Tibial nerve (tissue), 4 donors: ENCODE results near the gene WIZ. TPM values are rescaled to one million over a fixed set of nuclear protein-coding genes. Genes with fewer than 3 reads are reported as not detected.

Experiments
- DNase-seq, 2 donors: peaks; one replicate each; pipeline ENCODE4 v3.0.0-alpha.2; 2019; ENCODE audit warnings: low spot score in 2 of 2
- H3K27ac ChIP-seq, 4 donors: fragments of 200-600 bp; sonication (generic) in 3 of 4; one replicate each; pipeline ENCODE4 v1.5.1; 2017 to 2019; ENCODE audit warnings: mild to moderate bottlenecking in 1 of 4
- H3K27me3 ChIP-seq, 2 donors: fragments of 200-600 bp; sonication (generic) in 1 of 2; one replicate each; pipeline versions ENCODE4 v1.5.1 to v1.6.0; 2017 to 2019
- H3K36me3 ChIP-seq, 3 donors: fragments of 200-600 bp; sonication (generic); one replicate each; pipeline ENCODE4 v1.5.1; 2018 to 2019
- H3K4me1 ChIP-seq, 4 donors: fragments of 200-600 bp; sonication (generic) in 3 of 4; one replicate each; pipeline ENCODE4 v1.5.1; 2017 to 2019
- H3K4me3 ChIP-seq, 4 donors: fragments of 200-600 bp; sonication (generic) in 3 of 4; one replicate each; pipeline ENCODE4 v1.5.1; 2017 to 2019; ENCODE audit warnings: mild to moderate bottlenecking in 1 of 4, moderate library complexity in 1 of 4
- H3K9me3 ChIP-seq, 4 donors: fragments of 200-600 bp; sonication (generic) in 3 of 4; one replicate each; pipeline ENCODE4 v1.5.1; 2017 to 2019
- CTCF ChIP-seq, 5 experiments: fragments of 200-600 bp in 3 of 5; fragments of 450-650 bp in 2 of 5; sonication (generic) in 3 of 5; IDR thresholded peaks; one replicate each; pipeline ENCODE4 v1.5.1; 2016 to 2019; ENCODE audit warnings: antibody characterized with exemption in 5 of 5, mild to moderate bottlenecking in 3 of 5, moderate library complexity in 2 of 5
- EP300 ChIP-seq, 2 donors: sonication (generic); formaldehyde crosslinking; IDR thresholded peaks; one replicate each; pipeline ENCODE4 v1.6.1; 2017; ENCODE audit warnings: antibody characterized with exemption in 2 of 2, mild to moderate bottlenecking in 1 of 2
- POLR2A ChIP-seq, 2 donors: fragments of 450-650 bp; IDR thresholded peaks; one replicate each; pipeline ENCODE4 v1.6.1; 2017; ENCODE audit warnings: antibody characterized with exemption in 2 of 2, mild to moderate bottlenecking in 2 of 2, moderate library complexity in 2 of 2
- WGBS, 2 donors: methylation state at CpG; one replicate each; pipeline ENCODE4 v1.1.5; 2018; 5-methylcytosine and 5-hydroxymethylcytosine counted together
- total RNA-seq, 4 donors: library from RNA; depleted of rRNA; stranded (reverse); fragments of >200 nt; gene quantifications; one replicate each; pipeline ENCODE4 v1.1.0, GENCODE V29; 2016

WIZ gene
- total RNA-seq, 4 donors from 2014 or later = 31.5 to 108 (median 46.3) TPM

GRCh38 chr19:15436012-15436825, 13.5 kb downstream of the WIZ start:
- no peaks in the 10 kb centered on the region for H3K27me3 ChIP-seq
- H3K36me3 ChIP-seq = peaks cover 0 to 43% (median 0%) of the 10 kb centered on the region in 3 donors
- H3K9me3 ChIP-seq = no peaks in the 10 kb centered on the region
- no peak overlapping the region for H3K4me3 ChIP-seq
- no peak overlapping the region for H3K27ac ChIP-seq
- WGBS, 2 donors = 83 to 87% methylated on average over 10 of the region's 10 CpGs
- H3K4me1 ChIP-seq = peaks cover 0 to 24% (median 9%) of the 10 kb centered on the region in 4 donors
- DNase-seq = no peak
- TF ChIP-seq EP300 (IDR thresholded peaks at IDR 0.05) (no peak), POLR2A (IDR thresholded peaks at IDR 0.05) (no peak), CTCF (IDR thresholded peaks at IDR 0.05) (no peak)

GRCh38 chr19:15433519-15434069, 16.2 kb downstream of the WIZ start:
- no peak for DNase-seq
- Histone ChIP-seq H3K27ac (peak overlapping the region; percentile 28 to 89 (median 86)), H3K4me1 (peaks cover 0 to 43% (median 20%) of the 10 kb centered on the region in 4 donors), H3K27me3 (no peaks in the 10 kb centered on the region), H3K9me3 (no peaks in the 10 kb centered on the region), H3K4me3 (peak overlapping the region; percentile 50 to 96 (median 83)), H3K36me3 (peaks cover 0 to 37% (median 0%) of the 10 kb centered on the region in 3 donors)
- 53 to 62% methylated on average over 8 of the region's 8 CpGs for WGBS, 2 donors
- TF ChIP-seq CTCF (IDR thresholded peaks at IDR 0.05) = no peak
- no peak for TF ChIP-seq EP300 (IDR thresholded peaks at IDR 0.05)
- no peak for TF ChIP-seq POLR2A (IDR thresholded peaks at IDR 0.05)

GRCh38 chr19:15432629-15433518, 16.9 kb downstream of the WIZ start:
- H3K27ac ChIP-seq = peak overlapping the region; percentile 28 to 89 (median 86)
- peak in 1 of 2 donors; percentile 37 for TF ChIP-seq POLR2A (IDR thresholded peaks at IDR 0.05)
- TF ChIP-seq CTCF (IDR thresholded peaks at IDR 0.05) = peak in 2 of 5 experiments; percentile 22 to 33
- TF ChIP-seq EP300 (IDR thresholded peaks at IDR 0.05) = peak in 1 of 2 donors; percentile 51
- peaks cover 0 to 45% (median 20%) of the 10 kb centered on the region in 4 donors for H3K4me1 ChIP-seq
- WGBS, 2 donors = 2% methylated on average over 20 to 70 of the region's 75 CpGs
- DNase-seq = peak; percentile 76 to 78
- peak overlapping the region; percentile 50 to 96 (median 83) for H3K4me3 ChIP-seq
- H3K27me3 ChIP-seq = no peaks in the 10 kb centered on the region
- H3K36me3 ChIP-seq = peaks cover 0 to 38% (median 4%) of the 10 kb centered on the region in 3 donors
- H3K9me3 ChIP-seq = no peaks in the 10 kb centered on the region

GRCh38 chr19:15432018-15432494, 17.7 kb downstream of the WIZ start:
- 0% methylated on average over 21 to 23 of the region's 44 CpGs for WGBS, 2 donors
- peak overlapping the region; percentile 54 to 86 (median 78) for H3K27ac ChIP-seq

More at GRCh38 chr19:15432018-15432494, 17.7 kb downstream of the WIZ start:
- Histone ChIP-seq H3K36me3 (peaks cover 0 to 38% (median 9%) of the 10 kb centered on the region in 3 donors), H3K9me3 (no peaks in the 10 kb centered on the region), H3K27me3 (no peaks in the 10 kb centered on the region), H3K4me1 (peaks cover 0 to 45% (median 20%) of the 10 kb centered on the region in 4 donors), H3K4me3 (peak overlapping the region; percentile 73 to 96 (median 76))
- no peak for TF ChIP-seq POLR2A (IDR thresholded peaks at IDR 0.05)
- TF ChIP-seq EP300 (IDR thresholded peaks at IDR 0.05) = no peak
- no peak for TF ChIP-seq CTCF (IDR thresholded peaks at IDR 0.05)
- no peak for DNase-seq
